ENCODE data around the gene CBX6.

DNA sequence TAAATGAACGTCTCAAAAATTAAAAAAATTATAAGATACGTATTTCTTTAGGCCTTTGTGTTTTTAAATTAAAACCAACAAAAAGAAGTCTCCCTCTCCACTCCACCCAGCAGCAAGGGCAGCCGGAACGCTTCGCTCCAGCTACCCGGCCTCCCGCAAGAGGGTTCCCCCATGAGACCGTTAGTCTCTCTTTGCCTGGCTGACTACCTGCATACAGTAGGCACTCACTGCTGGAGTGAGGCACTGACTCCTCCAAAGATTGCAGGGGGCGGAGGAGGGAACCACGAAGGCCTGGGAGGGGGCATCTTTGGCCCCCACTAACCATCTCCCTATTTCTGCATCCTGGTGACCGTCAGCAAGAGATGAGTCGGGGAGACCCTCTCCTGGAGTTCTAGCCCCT is 10.1 kb downstream of the CBX6 start:
- TF ChIP-seq, protein P1, sequence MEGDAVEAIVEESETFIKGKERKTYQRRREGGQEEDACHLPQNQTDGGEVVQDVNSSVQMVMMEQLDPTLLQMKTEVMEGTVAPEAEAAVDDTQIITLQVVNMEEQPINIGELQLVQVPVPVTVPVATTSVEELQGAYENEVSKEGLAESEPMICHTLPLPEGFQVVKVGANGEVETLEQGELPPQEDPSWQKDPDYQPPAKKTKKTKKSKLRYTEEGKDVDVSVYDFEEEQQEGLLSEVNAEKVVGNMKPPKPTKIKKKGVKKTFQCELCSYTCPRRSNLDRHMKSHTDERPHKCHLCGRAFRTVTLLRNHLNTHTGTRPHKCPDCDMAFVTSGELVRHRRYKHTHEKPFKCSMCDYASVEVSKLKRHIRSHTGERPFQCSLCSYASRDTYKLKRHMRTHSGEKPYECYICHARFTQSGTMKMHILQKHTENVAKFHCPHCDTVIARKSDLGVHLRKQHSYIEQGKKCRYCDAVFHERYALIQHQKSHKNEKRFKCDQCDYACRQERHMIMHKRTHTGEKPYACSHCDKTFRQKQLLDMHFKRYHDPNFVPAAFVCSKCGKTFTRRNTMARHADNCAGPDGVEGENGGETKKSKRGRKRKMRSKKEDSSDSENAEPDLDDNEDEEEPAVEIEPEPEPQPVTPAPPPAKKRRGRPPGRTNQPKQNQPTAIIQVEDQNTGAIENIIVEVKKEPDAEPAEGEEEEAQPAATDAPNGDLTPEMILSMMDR (conservative IDR thresholded peaks at IDR 0.05), result no peak
- TF ChIP-seq EZH2 (IDR thresholded peaks at IDR 0.05; ENCODE audit: low read depth), result no peak
